IMR-90 (cell line): Measurements from ENCODE around the gene FLT1. TPM values are rescaled to one million over a fixed set of nuclear protein-coding genes. Genes with fewer than 3 reads are reported as not detected.
A peak's percentile ranks its signal among the peaks of the same experiment; 100 is the strongest.

Source experiments
- ATAC-seq: fragments of 200-7000 bp; cut with Tn5 transposase; 2 replicates; pipeline ENCODE4 v1.9.1; 2020; ENCODE audit warnings: low read depth, mild to moderate bottlenecking, moderate library complexity
- BruUV-seq: library from RNA; stranded (reverse); fragments of 400-500 nt; replicated peaks from 2 replicates; lab custom pipeline; 2021; lab: Mats Ljungman, UMichigan
- CTCF ChIA-PET: fragments of 300-600 bp; formaldehyde crosslinking; extraction: SDS; loops from one replicate; lab custom pipeline; 2021; ENCODE audit warnings: antibody characterized with exemption; lab: Yijun Ruan, JAX
- POLR2A ChIA-PET: fragments of 300-600 bp; sonication (Branson Sonifier 250); formaldehyde crosslinking; loops from one replicate; lab custom pipeline; 2022; ENCODE audit warnings: antibody characterized with exemption; ENCODE audit not compliant: unreplicated experiment; lab: Charles Lee
- DNase-seq: peaks from one replicate; pipeline ENCODE4 v3.0.0; 2013
- H2AFZ ChIP-seq: replicated peaks from 2 replicates; pipeline ENCODE3; 2013; ENCODE audit warnings: low read length, mild to moderate bottlenecking; ENCODE audit not compliant: poor library complexity
- H2AK5ac ChIP-seq: 2 replicates; pipeline ENCODE4 v1.6.1; 2013; ENCODE audit warnings: low read depth, low read length, inconsistent platforms
- H2AK9ac ChIP-seq: replicated peaks from 2 replicates; pipeline ENCODE3; 2013; ENCODE audit warnings: mild to moderate bottlenecking, low read depth, low read length, moderate library complexity; ENCODE audit not compliant: poor library complexity
- H2BK120ac ChIP-seq: 2 replicates; pipeline ENCODE4 v1.6.1; 2013; ENCODE audit warnings: low read depth, low read length, inconsistent platforms
- H2BK15ac ChIP-seq: 3 replicates; pipeline ENCODE4 v1.6.1; 2013; ENCODE audit warnings: low read depth, low read length, inconsistent platforms
- H2BK20ac ChIP-seq: 2 replicates; pipeline ENCODE4 v1.6.1; 2013; ENCODE audit warnings: low read depth, mild to moderate bottlenecking, inconsistent platforms, low read length, moderate library complexity
- H2BK5ac ChIP-seq: 2 replicates; pipeline ENCODE4 v1.6.1; 2013; ENCODE audit warnings: mild to moderate bottlenecking, low read depth, low read length, inconsistent platforms; ENCODE audit not compliant: poor library complexity, severe bottlenecking
- H3K14ac ChIP-seq: replicated peaks from 2 replicates; pipeline ENCODE4 v1.6.1; 2013; ENCODE audit warnings: low read depth, low read length, inconsistent platforms
- H3K18ac ChIP-seq: 2 replicates; pipeline ENCODE4 v1.6.1; 2013; ENCODE audit warnings: low read depth, low read length, control low read depth
- H3K23ac ChIP-seq: 2 replicates; pipeline ENCODE4 v1.6.1; 2013; ENCODE audit warnings: low read depth, low read length, inconsistent platforms
- H3K27ac ChIP-seq: 2 replicates; pipeline ENCODE4 v1.5.1; 2013; ENCODE audit warnings: mild to moderate bottlenecking, control low read depth, low read length; ENCODE audit not compliant: insufficient read depth
- H3K27me3 ChIP-seq: 2 replicates; pipeline ENCODE4 v1.6.1; 2013; ENCODE audit warnings: low read length; ENCODE audit not compliant: control insufficient read depth, insufficient read depth
- H3K36me3 ChIP-seq: 2 replicates; pipeline ENCODE4 v1.6.1; 2013; ENCODE audit warnings: low read length, mixed read lengths; ENCODE audit not compliant: control insufficient read depth, insufficient read depth
- H3K4ac ChIP-seq: 2 replicates; pipeline ENCODE4 v1.6.1; 2013; ENCODE audit warnings: low read depth, low read length, inconsistent platforms
- H3K4me1 ChIP-seq: 2 replicates; pipeline ENCODE4 v1.6.1; 2013; ENCODE audit warnings: low read length, mixed read lengths; ENCODE audit not compliant: control insufficient read depth, insufficient read depth
- H3K4me2 ChIP-seq: 2 replicates; pipeline ENCODE4 v1.6.1; 2013; ENCODE audit warnings: low read depth, mild to moderate bottlenecking, control low read depth, low read length, moderate library complexity
- H3K4me3 ChIP-seq: 2 replicates; pipeline ENCODE4 v1.5.1; 2013; ENCODE audit warnings: low read depth, mild to moderate bottlenecking, control low read depth, low read length, moderate library complexity; ENCODE audit not compliant: insufficient read depth
- H3K56ac ChIP-seq: 2 replicates; pipeline ENCODE4 v1.6.1; 2013; ENCODE audit warnings: low read length, inconsistent platforms; ENCODE audit not compliant: insufficient read depth; ENCODE audit errors: extremely low read depth
- H3K79me1 ChIP-seq, 2 experiments: 2 replicates each; pipeline ENCODE4 v1.6.1; 2013; ENCODE audit warnings: low read length in 2 of 2, inconsistent platforms in 1 of 2, low read depth in 1 of 2
- H3K9ac ChIP-seq: 2 replicates; pipeline ENCODE4 v1.6.1; 2013; ENCODE audit warnings: low read depth, low read length, control low read depth
- H3K9me1 ChIP-seq: 2 replicates; pipeline ENCODE4 v1.6.1; 2013; ENCODE audit warnings: low read length, inconsistent platforms; ENCODE audit not compliant: insufficient read depth
- H3K9me3 ChIP-seq: 2 replicates; pipeline ENCODE4 v1.6.1; 2013; ENCODE audit warnings: low read length; ENCODE audit not compliant: control insufficient read depth, insufficient read depth
- H4K20me1 ChIP-seq: 2 replicates; pipeline ENCODE4 v1.6.1; 2013; ENCODE audit warnings: low read length, inconsistent platforms; ENCODE audit not compliant: insufficient read depth
- H4K5ac ChIP-seq: 2 replicates; pipeline ENCODE4 v1.6.1; 2013; ENCODE audit warnings: mild to moderate bottlenecking, low read depth, low read length, control low read depth
- H4K8ac ChIP-seq, 2 experiments: 2 replicates each; pipeline ENCODE4 v1.6.1; 2013; ENCODE audit warnings: low read depth in 2 of 2, low read length in 2 of 2, control low read depth in 1 of 2, inconsistent platforms in 1 of 2
- H4K91ac ChIP-seq: 2 replicates; pipeline ENCODE4 v1.6.1; 2013; ENCODE audit warnings: low read depth, low read length, inconsistent platforms; ENCODE audit not compliant: insufficient read depth
- BHLHE40 ChIP-seq: fragments of 150-350 bp; IDR thresholded peaks from 2 replicates; pipeline ENCODE4 v1.6.1; 2016; ENCODE audit warnings: mild to moderate bottlenecking, low read depth, low read length
- CEBPB ChIP-seq: IDR thresholded peaks from 2 replicates; pipeline ENCODE4 v1.6.1; 2012; ENCODE audit warnings: low read depth, low read length, improper control_type of control experiment
- CHD1 ChIP-seq: IDR thresholded peaks from 2 replicates; pipeline ENCODE4 v1.6.1; 2012; ENCODE audit warnings: low read depth, low read length, improper control_type of control experiment
- MAFK ChIP-seq: IDR thresholded peaks from 2 replicates; pipeline ENCODE4 v1.6.1; 2012; ENCODE audit warnings: low read depth, low read length, improper control_type of control experiment
- MAZ ChIP-seq: IDR thresholded peaks from 2 replicates; pipeline ENCODE4 v1.6.1; 2012; ENCODE audit warnings: low read depth, mild to moderate bottlenecking, low read length, improper control_type of control experiment, moderate library complexity, borderline replicate concordance
- MXI1 ChIP-seq: IDR thresholded peaks from 2 replicates; pipeline ENCODE4 v1.6.1; 2012; ENCODE audit warnings: low read depth, mild to moderate bottlenecking, low read length, moderate library complexity, borderline replicate concordance
- NFE2L2 ChIP-seq: fragments of 150-350 bp; IDR thresholded peaks from 2 replicates; pipeline ENCODE4 v1.6.1; 2016; ENCODE audit warnings: low read depth, mild to moderate bottlenecking, low read length
- RFX5 ChIP-seq: IDR thresholded peaks from 2 replicates; pipeline ENCODE4 v1.8.0; 2012; ENCODE audit warnings: low read depth, mild to moderate bottlenecking, low read length, moderate library complexity
- SMC3 ChIP-seq: fragments of 150-350 bp; IDR thresholded peaks from 2 replicates; pipeline ENCODE4 v1.6.1; 2016; ENCODE audit warnings: low read depth, mild to moderate bottlenecking, antibody characterized with exemption, low read length, moderate library complexity
- WGBS, 2 experiments: methylation state at CpG; one replicate each; pipeline versions ENCODE4 v1.1.5 to v1.1.7; 2013; ENCODE audit warnings: missing lambda C conversion rate in 2 of 2; ENCODE audit not compliant: insufficient read length in 1 of 2; ENCODE audit errors: extremely low coverage in 2 of 2; 5-methylcytosine and 5-hydroxymethylcytosine counted together
- dilution Hi-C: fragments of 300-500 bp; cut with HindIII; formaldehyde crosslinking; loops from one replicate; pipeline ENCODE4 v1.14.3; 2018; ENCODE audit warnings: low sequenced_read_pairs; ENCODE audit not compliant: unreplicated experiment
- in situ Hi-C: fragments of 300-500 bp; cut with MboI; formaldehyde crosslinking; loops from 3 replicates; pipeline ENCODE4 v1.14.3; 2019; ENCODE audit warnings: low sequenced_read_pairs, inconsistent platforms, mixed read lengths
- intact Hi-C: fragments of 100-400 bp; cut with micrococcal nuclease; formaldehyde crosslinking; loops from 2 replicates; pipeline ENCODE4 v1.10.0; 2022
- polyA plus RNA-seq, 3 experiments: library from polyadenylated mRNA; depleted of rRNA; stranded (reverse); fragments of >200 nt; gene quantifications; 2 replicates each; pipeline ENCODE4 v1.2.3, GENCODE V29; 2012; ENCODE audit warnings: low replicate concordance in 1 of 3
- total RNA-seq: library from RNA; depleted of rRNA; stranded (reverse); fragments of >200 nt; gene quantifications from 2 replicates; pipeline ENCODE4 v1.2.3, GENCODE V29; 2012

The FLT1 gene
- total and polyA plus RNA-seq, 2 of the 4 experiments (the other 2 are of a cell fraction) = 4.5 to 10.4 TPM

DNA sequence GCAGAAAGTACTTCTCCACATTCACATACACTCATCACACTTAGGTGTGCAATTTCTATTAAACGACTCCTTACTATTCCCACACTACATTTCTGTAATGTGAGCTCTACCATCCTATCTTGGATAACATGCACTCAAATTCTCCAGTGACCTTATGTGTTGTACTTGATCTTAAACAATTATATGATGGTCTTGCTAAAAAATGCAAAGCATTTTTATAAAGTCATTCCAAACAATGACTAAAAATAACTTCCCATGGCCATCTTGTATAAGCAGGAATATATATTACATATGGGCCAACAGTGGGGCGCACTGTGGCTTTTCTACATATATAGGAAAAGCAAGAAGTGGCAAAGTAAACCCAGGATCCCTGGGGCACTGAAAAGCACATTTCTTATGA lies 155.5 kb downstream of the FLT1 start:
- no peak overlapping the region for H2AFZ ChIP-seq
- H4K5ac ChIP-seq = peak overlapping the region; percentile 56; the same call in 1 of the 2 replicates
- peak overlapping the region; percentile 94 for H3K4ac ChIP-seq
- H3K9me3 ChIP-seq = no peaks in the 10 kb centered on the region
- no peaks in the 10 kb centered on the region for H3K36me3 ChIP-seq
- H3K4me3 ChIP-seq = no peak overlapping the region
- peak overlapping the region; percentile 65; the same call in 1 of the 2 replicates for H3K4me2 ChIP-seq
- peak overlapping the region; percentile 24; the same call in 1 of the 2 replicates for H3K56ac ChIP-seq
- peak overlapping the region; percentile 86 for H4K91ac ChIP-seq
- TF ChIP-seq NFE2L2 (no peak), RFX5 (peak; percentile 42; the same call in 1 of the 2 replicates), CEBPB (no peak), MAFK (no peak), MAZ (no peak), MXI1 (no peak), CHD1 (no peak), BHLHE40 (no peak), SMC3 (no peak)
- peak; percentile 75 for ATAC-seq
- H3K4me1 ChIP-seq = peaks cover 33% of the 10 kb centered on the region
- no peaks in the 10 kb centered on the region for H4K20me1 ChIP-seq
- peak overlapping the region; percentile 62; the same call in 1 of the 2 replicates for H3K18ac ChIP-seq
- WGBS, 2 experiments = 80% methylated on average over 1 of the region's 2 CpGs; no CpG with 5 or more reads in 1 of the 2 experiments
- DNase-seq = peak; percentile 85
- intact Hi-C loops = loop anchor here (5.0 kb wide), 1 partner anchor 138 kb away; no protein-coding TSS in a partner anchor
- peak overlapping the region; percentile 96 for H2BK20ac ChIP-seq
- H3K27ac ChIP-seq = peak overlapping the region; percentile 6; the same call in 1 of the 2 replicates
- dilution Hi-C loops = no loop called here
- H3K79me1 ChIP-seq = peaks cover 0 to 4% of the 10 kb centered on the region in 2 experiments; a peak in 1 of 4 replicates
- no peak overlapping the region for H2AK9ac ChIP-seq
- H2AK5ac ChIP-seq = peak overlapping the region; percentile 82
- peak overlapping the region; percentile 48 to 75; a peak in 3 of 4 replicates for H4K8ac ChIP-seq
- peak overlapping the region; percentile 98 for H2BK120ac ChIP-seq
- H3K9ac ChIP-seq = no peak overlapping the region
- ChIA-PET POLR2A (no interaction called here), CTCF (interaction anchor here (1.3 kb wide), 1 partner anchor 15 kb away, joined by 3 read pairs; no protein-coding TSS in a partner anchor)
- H2BK15ac ChIP-seq = peak overlapping the region; percentile 83; the same call in 1 of the 3 replicates
- peak overlapping the region; percentile 95 for H3K14ac ChIP-seq
- no TSS peak for BruUV-seq
- no peaks in the 10 kb centered on the region for H3K27me3 ChIP-seq
- peaks cover 23% of the 10 kb centered on the region for H3K9me1 ChIP-seq
- peak overlapping the region; percentile 95 for H3K23ac ChIP-seq
- in situ Hi-C loops = no loop called here
- peak overlapping the region; percentile 83 for H2BK5ac ChIP-seq
